ENCODE data around the gene SGCD.

SGCD gene

DNA sequence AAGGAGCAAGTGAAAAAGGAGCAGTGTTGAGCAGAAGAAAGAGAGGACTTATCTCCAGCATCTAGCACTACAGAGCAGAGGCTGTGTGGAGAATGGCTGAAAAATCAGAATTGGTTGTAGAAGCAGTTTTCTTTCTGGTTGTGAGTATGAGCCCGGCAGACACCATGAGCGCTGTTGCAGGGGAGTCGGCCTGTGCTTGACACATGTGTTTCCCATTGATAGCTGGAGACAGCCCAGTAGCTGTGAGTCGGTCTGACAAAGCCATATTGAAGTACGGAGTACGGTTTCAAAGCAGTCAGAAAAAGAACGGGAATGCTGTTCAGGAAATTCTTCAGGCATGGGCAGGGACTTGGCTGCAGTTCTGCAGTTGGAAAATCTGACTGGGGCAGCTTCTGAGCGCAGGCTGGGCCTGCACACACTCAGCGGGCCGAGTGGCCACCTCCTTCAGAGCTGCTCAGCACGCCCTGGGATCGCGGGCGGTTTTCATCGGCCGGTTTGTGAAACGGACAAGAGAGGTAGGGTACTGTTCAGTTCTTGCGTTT is at the start of gene SGCD:
TSS of gene SGCD (plus strand) at position 447 of the 542 bp plus-strand sequence.
- DNase-seq (ENCODE audit: low read depth): peak; percentile 94

DNA sequence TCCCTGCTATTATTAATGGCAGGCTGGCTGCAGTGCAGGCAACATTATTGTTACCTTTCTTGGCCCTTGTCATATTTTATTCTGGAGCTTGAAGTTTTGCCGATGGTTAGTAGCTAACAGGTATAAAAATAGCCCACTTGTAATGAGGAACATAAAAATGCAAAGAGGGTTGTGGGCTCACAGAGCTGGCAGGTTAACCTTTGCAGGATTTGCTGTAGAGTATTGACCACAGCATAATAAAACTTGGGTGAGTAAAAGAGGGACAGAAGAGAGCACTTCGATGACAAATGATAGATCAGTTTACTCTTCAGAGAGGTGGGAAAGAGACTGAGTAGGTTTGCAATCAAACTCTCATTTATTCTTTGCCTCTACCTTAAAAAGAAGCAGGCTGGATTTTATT is 49.7 kb upstream of the SGCD start:
- no peak for DNase-seq (ENCODE audit: low read depth)

DNA sequence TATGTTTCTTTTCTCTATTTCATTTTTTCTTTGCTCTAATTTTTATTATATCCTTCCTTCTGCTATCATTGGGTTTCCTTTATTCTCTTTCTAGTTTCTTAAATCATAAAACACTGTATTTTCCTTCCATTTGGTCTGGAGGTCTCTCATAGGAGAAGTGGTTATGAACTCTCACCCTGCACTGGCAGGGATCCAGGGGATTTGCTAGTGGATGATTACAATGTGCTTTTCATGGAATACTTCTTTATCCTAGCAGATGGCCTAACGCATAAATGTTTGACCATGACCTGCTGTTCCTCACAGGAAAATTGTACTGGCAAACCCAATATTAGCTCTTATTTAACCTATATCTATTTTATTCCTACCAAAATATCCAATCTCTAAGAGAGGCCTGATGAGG is 31.5 kb upstream of the SGCD start:
- no peak for DNase-seq (ENCODE audit: low read depth)

DNA sequence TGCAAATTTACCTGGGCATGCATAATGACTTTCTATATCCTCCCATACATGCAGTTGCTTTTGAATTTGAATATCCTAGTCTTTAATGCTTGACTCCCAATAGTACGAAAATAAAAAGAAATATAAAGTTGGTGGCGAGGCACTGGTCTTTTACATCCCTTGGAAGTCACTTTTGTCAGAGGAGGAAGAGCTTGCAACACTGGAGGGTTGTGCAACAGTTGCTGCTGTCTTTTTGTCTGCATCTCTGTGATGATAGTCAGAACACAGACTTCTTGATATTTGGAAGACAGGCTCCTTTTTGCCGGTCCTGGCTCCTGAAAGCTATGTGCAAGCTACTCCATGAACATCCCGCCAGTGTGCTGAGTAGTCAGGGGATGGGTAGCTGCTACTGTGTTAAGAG is 16.8 kb upstream of the SGCD start:
- DNase-seq (ENCODE audit: low read depth): no peak

DNA sequence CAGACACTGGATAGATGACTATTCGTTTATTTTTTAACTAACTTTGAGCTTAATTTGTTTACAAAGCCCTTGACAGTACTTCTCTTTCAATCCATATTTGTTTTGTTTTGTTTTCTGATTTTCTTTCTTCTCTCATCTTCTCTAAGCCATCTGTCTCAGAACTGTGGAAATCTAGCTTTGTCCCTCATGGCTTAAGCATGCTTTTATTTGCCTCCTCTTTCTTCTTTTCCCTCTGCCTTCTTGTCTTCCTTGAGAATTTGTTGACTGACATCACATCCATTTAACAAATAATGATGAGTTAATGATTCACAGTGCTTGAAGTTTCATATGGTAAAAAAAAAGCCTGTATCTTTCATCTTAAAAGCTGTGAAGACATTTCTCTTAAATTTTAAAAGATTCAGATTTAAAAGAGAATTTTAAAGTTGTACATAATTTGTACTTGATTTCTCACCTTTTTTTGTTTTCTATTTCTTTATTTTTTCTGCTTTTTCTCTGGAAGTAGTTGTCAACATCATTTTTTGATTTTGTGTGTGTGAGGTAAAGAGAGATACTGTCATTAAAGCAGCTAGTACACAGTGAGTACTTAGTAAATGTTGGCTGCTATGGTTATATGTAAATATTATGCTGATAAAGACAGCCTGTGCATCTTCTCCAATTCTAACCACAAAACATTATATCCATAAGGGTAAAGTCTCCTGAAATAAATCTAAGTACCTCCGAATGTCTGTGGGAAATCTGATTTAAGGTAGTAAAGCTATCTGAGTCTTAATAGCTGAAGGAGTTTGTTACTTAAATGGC is 13.9 kb upstream of the SGCD start:
- no peak for DNase-seq (ENCODE audit: low read depth)

DNA sequence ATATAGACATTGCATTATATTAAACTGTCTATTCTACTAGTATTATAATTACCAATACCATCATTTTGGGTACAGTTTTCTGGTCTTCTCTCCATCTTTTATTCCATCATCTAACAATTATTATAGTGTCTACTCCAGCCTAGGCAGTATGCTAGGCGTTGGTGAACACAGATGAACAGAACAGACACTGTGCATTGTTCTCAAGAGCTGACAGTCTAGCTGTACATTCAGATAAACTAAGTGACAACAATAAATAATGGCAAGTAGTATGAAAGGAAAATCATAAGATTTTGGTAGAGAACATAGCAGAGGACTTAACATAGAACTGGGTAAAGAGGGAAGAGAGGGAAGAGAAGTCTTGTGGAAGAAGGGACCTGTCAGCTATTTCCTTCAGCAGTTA is 12.5 kb upstream of the SGCD start:
- DNase-seq (ENCODE audit: low read depth): no peak

DNA sequence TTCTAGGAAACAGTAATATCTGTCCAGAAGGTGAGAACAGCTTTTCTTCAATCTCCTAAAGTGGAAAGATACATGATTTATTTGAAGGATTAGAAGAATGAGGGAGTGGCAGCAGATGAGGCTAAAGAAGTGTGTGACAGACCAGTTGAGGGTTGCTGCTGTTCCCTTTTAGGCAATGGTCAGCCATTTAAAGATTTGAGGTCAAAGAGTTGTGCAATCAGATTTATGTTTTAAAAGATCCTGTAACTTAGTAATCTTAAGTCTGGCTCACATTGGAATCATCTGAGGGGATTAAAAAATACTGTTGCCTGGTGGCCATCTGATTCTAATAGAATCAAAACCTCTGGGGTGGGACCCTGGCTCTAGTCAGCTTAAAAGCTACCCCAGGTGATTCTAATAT is 4.3 kb upstream of the SGCD start:
- no peak for DNase-seq (ENCODE audit: low read depth)

DNA sequence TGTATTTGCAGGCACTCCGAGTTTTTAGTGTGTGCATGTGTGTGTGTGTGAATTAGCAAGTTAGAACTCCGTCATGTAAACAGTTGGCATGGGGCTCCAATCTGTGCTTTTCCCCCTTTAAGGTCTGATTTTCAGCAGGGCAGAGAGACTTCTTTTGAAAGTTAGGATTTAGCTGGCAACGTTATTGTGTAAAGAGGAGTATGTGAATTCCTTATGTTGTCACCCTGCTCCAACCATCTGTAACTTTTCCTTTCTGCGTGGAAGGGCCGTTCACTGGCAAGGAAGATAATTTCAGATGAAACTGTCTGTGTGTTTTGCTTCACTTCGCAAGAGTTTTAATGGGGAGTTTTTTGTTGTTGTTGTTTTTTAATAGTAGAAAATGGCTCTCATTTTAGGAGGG is 332 bp downstream of the SGCD start:
- no peak for DNase-seq (ENCODE audit: low read depth)

DNA sequence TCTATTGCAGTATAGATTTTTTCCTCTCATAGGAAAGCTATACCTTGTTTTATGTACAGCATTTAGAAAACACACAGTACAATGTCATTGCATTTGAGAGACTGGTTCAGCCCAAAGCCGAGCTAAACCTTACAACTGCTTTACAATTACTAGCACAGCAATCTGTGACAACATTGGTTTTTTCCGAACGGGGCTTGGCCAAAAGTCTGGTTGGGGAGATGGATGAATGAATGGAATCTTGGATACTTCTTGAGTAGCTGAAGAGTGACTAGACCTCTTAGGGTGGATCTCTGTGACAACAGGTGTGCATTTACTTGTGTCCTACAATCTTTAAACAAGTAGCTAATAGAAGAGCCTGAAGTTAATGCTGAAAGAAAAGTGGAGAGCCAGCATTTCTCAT is 1.2 kb downstream of the SGCD start:
- DNase-seq (ENCODE audit: low read depth): no peak

DNA sequence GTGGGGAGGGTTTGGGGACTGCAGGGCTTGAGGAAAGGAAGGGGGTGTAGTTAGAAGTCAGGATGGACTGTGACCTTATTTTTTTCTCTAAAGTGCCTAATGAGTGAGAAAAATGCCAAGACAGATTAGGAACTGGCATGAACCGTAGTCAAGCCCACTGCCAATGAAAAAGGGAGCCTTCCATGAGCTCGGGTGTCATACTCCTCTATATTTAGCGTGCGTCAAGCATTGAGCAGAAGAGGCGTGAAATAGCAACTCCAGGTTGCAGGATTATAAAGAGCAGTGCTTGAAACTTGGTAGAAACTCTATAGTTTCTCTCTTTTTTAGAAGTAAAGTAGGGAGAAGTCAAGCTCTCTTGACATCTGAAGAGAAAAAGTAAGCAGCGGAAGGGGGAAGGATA is 1.8 kb downstream of the SGCD start:
- no peak for DNase-seq (ENCODE audit: low read depth)

DNA sequence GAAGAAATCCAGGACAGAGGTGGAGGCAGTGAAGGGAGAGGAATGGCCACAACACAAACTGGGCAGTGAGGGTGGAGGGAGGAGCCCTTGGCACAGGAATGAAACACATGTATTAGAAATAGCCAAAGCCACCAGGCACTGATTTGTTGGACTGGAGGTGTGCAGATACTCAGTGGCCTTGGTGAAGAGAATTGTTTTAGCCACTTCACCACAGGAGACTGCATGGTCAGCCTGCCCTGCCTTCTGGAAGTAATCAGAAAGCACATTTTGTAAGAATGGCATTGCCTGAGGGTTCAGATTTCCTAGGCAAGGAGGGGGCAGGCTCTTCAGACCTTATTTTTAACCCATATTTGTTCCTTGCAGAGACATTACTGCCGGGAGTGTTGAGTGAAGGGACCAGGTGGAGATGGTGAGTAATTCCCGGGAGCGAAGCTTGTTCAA is 2.2 kb downstream of the SGCD start:
- no peak for DNase-seq (ENCODE audit: low read depth)

DNA sequence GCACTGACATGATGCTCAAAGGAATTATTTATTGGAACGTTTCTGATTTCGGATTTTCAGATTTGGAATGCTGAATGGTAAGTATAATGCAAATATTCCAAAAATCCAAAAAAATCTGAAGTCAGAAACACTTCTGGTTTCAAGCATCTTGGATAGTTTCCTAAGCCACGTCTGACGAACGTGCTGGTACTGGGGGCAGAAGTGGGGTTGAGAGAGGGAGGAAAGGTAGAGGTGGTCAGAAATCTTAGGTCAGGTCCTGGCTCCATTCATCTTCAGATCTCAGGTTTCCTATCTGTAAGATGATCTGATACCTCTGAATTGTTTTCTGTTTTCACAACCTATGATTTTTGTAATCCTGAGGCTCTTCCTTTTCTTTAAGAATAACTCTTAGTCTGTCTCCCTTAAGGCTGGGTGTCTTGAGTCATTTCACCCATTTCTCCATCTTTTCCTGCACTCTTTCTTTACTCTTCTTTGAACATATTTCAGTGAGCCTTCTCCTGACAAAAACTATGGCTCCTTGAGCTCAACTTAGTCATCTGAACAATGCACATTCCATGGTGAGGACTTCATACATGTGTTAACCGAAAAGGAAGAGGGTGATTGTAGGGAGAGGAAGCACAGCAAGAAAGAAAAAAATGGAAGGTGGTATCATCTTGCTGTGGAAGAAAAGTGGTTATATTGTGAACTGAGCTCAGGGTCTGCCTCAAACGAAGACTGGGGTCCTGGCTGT is 3.3 kb downstream of the SGCD start:
- DNase-seq (ENCODE audit: low read depth): no peak

DNA sequence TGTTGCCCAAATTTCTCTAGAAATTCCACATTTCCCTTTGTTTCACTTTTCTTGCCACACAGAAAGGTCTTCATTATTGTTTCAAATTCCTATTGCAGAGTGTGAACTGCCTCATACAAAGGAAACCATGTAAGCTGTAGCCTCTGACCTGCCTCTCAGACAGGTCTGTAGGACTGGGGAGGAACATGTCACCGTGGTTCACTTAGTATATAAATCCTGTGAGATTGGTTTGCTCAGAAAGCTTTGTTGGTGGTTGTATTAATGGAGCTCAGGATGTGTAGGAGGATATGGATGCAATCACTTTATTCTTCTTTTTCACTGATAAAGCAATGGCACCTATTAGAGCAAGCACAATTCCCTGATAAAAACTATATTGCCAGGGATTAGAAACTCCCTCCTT is 4.2 kb downstream of the SGCD start:
- DNase-seq (ENCODE audit: low read depth): no peak

DNA sequence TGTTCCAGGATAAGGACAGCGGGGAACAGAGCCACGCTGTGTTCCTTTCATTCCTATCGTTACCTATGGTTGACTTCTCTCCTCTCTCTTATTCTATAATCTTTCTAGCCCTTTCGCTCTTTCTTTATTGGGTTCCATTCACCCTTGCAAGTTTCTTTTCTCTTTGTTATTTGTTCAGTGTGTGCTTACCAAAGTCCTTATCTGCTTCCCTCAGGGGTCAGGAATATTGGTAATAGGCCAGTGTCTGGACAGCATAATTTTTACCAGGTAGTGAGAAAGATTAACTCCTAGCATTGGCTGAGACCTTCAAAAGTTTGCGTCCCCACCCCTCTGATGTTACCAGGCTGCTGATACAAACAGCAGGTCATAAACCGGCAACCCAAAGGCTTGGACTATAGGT is 4.9 kb downstream of the SGCD start:
- DNase-seq (ENCODE audit: low read depth): no peak

DNA sequence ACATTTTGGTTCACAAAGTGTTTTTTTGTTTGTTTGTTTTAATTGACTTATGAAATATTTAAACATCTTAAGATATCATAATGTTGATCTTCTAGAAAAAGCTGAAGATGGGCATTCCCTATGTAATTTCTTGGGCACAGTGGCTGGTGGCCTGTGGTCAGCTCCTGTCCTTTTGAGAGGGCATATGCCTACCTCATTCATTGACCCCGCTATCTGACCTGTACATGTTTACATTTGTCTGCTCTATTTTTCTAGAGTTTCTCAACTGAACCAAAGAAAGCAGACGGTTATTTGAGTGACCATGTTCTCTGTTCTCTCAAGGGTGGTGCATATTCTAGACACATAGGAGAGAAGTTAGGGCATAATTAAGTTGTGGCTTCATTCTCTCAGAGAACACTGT is 5.3 kb downstream of the SGCD start:
- no peak for DNase-seq (ENCODE audit: low read depth)

DNA sequence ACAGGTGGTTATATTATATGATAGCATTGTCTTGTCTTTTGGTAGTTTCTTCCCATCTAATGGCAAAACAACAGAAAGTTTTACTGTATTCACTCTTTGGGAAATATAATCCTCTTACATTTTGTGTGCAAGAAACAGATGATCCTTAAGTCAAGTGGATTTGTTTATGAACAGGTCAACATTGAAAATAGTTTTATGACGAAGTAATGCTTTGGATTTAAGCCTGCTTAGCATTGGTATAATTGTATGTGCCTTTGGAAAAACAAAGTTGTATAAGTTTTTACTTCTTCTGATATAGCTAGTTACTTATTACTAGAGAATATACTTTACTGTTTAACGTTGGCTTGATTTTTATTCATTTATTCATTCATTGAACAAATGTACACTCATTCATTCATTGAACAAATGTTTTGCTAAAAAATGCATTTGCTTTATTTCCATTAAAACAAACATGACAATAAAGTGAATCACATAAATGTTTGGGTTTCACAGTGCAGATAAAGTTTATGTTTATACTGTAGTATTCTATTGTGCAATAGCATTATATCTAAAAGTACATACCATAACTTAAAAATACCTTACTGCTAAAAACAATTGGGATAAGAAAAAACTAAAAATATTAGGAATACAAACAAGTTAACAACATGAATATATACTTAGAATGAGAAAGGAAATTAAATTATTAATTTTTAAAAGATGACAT is 12.3 kb downstream of the SGCD start:
- DNase-seq (ENCODE audit: low read depth): no peak

DNA sequence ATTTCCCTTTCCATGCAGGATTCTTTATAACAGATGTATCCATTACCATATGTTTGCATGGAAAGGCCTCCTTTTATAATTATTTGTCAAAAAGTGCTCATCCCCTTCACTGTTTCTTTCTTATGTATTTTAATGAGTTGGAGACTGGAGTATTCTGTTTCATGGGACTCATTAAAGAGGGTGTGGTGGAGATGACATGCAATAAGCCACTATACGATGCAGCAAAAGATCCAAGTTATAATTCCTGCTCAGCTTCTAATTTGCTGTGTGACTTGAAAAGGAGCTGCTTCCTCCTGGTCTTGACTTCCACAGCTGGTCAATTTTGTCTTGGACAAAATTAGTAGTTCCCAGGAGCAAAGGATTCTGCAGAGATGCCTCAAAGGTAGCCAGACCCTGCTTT is 13.9 kb downstream of the SGCD start:
- DNase-seq (ENCODE audit: low read depth): no peak

DNA sequence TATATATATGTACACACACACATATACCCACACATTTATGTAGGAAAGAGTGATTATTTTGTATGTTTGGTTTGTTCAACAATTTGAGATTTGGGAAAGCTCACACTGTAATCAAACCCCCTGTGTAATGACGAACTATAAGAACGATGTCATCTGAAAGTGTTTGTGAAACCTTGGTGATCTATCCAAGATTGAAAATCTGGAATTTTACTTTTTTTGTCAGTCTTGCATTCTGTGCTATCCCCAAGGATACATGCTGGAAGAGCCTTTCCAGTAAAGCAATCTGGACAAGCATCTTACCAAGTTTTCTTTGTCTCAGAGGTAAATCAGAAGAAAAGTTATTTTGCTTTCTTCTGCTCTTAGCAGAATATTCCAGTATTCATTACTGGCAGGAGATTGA is 23.3 kb downstream of the SGCD start:
- no peak for DNase-seq (ENCODE audit: low read depth)

DNA sequence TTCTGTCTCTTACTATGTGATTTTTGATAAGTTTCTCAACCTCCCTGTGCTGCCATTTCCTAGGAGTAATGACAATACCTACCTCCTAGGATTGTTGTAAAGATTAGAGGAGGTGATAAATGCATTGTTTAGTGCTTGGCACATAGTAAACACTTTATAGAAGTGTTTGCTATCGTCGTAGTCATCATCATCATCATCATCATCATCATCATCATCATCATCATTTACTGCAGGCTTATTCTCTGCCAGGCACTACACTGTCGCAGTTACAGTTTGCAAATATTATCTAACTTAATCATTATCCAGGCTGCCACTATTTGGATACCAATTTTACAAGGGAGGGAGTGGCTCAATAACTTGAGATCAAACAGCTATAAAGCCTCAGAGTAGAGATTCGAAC is 24.5 kb downstream of the SGCD start:
- DNase-seq (ENCODE audit: low read depth): no peak

DNA sequence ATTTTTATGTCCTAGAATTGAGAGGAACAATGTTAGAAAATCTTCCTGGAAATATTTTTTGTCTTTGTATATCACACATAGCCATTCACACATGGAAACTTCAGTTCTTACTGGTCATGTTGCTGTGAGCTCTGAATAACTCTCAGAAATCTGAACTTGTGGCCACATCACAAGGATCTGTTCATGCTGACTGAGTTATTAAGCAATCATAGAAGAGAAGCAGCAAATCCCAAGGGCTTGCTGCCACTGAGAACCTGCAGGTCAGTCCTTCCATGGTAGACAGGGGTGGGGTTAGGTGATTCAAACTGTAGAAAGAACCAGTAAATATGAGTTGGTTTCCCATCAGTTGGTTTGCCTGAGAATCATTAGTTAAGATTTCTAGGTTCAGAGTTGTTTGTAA is 27.6 kb downstream of the SGCD start:
- DNase-seq (ENCODE audit: low read depth): peak; percentile 29

DNA sequence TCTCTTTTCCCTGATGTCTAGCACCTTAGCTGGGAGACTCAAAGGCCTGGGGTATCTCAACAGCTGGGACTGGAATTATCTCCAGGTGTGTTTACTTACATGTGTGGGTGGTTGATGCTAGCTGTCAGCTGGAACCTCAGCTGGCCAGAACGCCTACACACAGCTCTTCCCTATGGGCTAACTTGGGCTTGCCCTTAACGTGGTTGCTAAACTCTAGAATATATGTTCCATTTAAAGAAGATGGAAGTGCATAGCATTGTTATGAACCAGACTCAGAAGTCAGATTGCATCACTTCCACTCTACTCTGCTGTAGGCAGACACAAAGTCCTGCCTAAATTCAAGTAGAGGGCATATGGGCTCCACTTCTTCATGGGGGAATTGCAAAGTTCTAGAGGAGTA is 29.3 kb downstream of the SGCD start:
- no peak for DNase-seq (ENCODE audit: low read depth)

DNA sequence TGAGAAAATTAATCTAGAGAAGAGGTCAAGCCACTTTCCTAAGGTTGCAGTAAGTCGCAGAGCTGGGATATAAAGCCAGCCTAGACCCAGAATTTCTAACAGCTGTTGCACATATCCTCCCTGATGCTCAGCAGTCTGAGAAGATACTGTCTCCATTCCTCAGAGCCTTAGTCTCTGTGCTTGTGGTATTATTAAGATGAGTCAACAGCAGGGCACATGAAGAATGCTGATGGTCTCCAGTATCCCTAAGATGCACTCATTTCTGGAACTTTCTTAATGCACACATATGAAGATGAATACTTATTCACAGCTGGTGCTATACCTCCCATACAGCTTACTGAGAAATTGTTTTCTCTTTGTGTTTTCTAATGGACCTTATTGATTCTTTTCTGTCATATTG is 32.5 kb downstream of the SGCD start:
- DNase-seq (ENCODE audit: low read depth): peak; percentile 63
